WTC11 (cell line): ENCODE results near the gene C19orf25. TPM values are rescaled to one million over a fixed set of nuclear protein-coding genes. Genes with fewer than 3 reads are reported as not detected.

Experiments
- CBFB ChIP-seq: sonication (generic); formaldehyde crosslinking; IDR thresholded peaks from 2 replicates; pipeline ENCODE4 v1.8.1; 2022; ENCODE audit warnings: mild to moderate bottlenecking, low read depth, missing genetic modification reagents
- CDX4 ChIP-seq: fragments of 250-450 bp; sonication (Bioruptor Pico); IDR thresholded peaks from 2 replicates; pipeline ENCODE4 v1.9.0; 2021; ENCODE audit warnings: moderate library complexity, mild to moderate bottlenecking, inconsistent platforms, borderline replicate concordance
- E2F5 ChIP-seq: sonication (generic); formaldehyde crosslinking; IDR thresholded peaks from 2 replicates; pipeline ENCODE4 v1.8.1; 2022; ENCODE audit warnings: mild to moderate bottlenecking, moderate library complexity, missing genetic modification reagents
- ERG ChIP-seq: fragments of 250-450 bp; sonication (Bioruptor Pico); IDR thresholded peaks from 2 replicates; pipeline ENCODE4 v1.8.0; 2021; ENCODE audit warnings: mild to moderate bottlenecking
- JUN ChIP-seq: sonication (generic); formaldehyde crosslinking; IDR thresholded peaks from 2 replicates; pipeline ENCODE4 v1.8.0; 2023; ENCODE audit warnings: mild to moderate bottlenecking, missing genetic modification reagents
- KAT7 ChIP-seq: sonication (generic); formaldehyde crosslinking; IDR thresholded peaks from 2 replicates; pipeline ENCODE4 v1.8.1; 2023; ENCODE audit warnings: missing genetic modification reagents, mild to moderate bottlenecking, borderline replicate concordance
- MXD4 ChIP-seq: fragments of 250-450 bp; sonication (Bioruptor Pico); IDR thresholded peaks from 2 replicates; pipeline ENCODE4 v1.8.0; 2021; ENCODE audit warnings: mild to moderate bottlenecking, moderate library complexity, borderline replicate concordance
- NR1H2 ChIP-seq: sonication (generic); formaldehyde crosslinking; IDR thresholded peaks from 2 replicates; pipeline ENCODE4 v1.9.0; 2021; ENCODE audit warnings: mild to moderate bottlenecking, moderate library complexity, missing genetic modification reagents
- PRDM15 ChIP-seq: sonication (generic); formaldehyde crosslinking; IDR thresholded peaks from 2 replicates; pipeline ENCODE4 v1.8.0; 2022; ENCODE audit warnings: missing genetic modification reagents
- PREB ChIP-seq: sonication (generic); formaldehyde crosslinking; IDR thresholded peaks from 2 replicates; pipeline ENCODE4 v1.8.1; 2022; ENCODE audit warnings: mild to moderate bottlenecking, missing genetic modification reagents, moderate library complexity, borderline replicate concordance
- PRRX2 ChIP-seq: fragments of 250-450 bp; sonication (Bioruptor Pico); IDR thresholded peaks from 2 replicates; pipeline ENCODE4 v1.8.0; 2021; ENCODE audit warnings: mild to moderate bottlenecking
- RELA ChIP-seq: sonication (generic); formaldehyde crosslinking; IDR thresholded peaks from 2 replicates; pipeline ENCODE4 v1.8.1; 2022; ENCODE audit warnings: missing genetic modification reagents, mild to moderate bottlenecking, borderline replicate concordance
- SMAD4 ChIP-seq: sonication (generic); formaldehyde crosslinking; IDR thresholded peaks from 2 replicates; pipeline ENCODE4 v1.8.0; 2022; ENCODE audit warnings: mild to moderate bottlenecking, missing genetic modification reagents
- SOX15 ChIP-seq: fragments of 250-450 bp; sonication (Bioruptor Pico); IDR thresholded peaks from 2 replicates; pipeline ENCODE4 v1.9.0; 2021; ENCODE audit warnings: mild to moderate bottlenecking
- SP1 ChIP-seq: sonication (generic); formaldehyde crosslinking; conservative IDR thresholded peaks from 2 replicates; pipeline ENCODE4 v1.8.1; 2022; ENCODE audit warnings: missing genetic modification reagents
- TCF7 ChIP-seq: sonication (generic); formaldehyde crosslinking; IDR thresholded peaks from 2 replicates; pipeline ENCODE4 v1.8.0; 2022; ENCODE audit warnings: mild to moderate bottlenecking, low read depth, missing genetic modification reagents, moderate library complexity
- ZBTB21 ChIP-seq: sonication (generic); formaldehyde crosslinking; IDR thresholded peaks from 2 replicates; pipeline ENCODE4 v1.8.1; 2023; ENCODE audit warnings: mild to moderate bottlenecking, missing genetic modification reagents, borderline replicate concordance
- ZNF281 ChIP-seq: sonication (generic); formaldehyde crosslinking; IDR thresholded peaks from 2 replicates; pipeline ENCODE4 v1.8.0; 2023; ENCODE audit warnings: mild to moderate bottlenecking, missing genetic modification reagents
- ZNF416 ChIP-seq: fragments of 250-450 bp; sonication (Bioruptor Pico); IDR thresholded peaks from 2 replicates; pipeline ENCODE4 v1.9.0; 2021; ENCODE audit warnings: mild to moderate bottlenecking, inconsistent platforms
- ZNF512 ChIP-seq: sonication (generic); formaldehyde crosslinking; IDR thresholded peaks from 2 replicates; pipeline ENCODE4 v1.8.1; 2022; ENCODE audit warnings: missing genetic modification reagents, borderline replicate concordance
- ZSCAN18 ChIP-seq: fragments of 250-450 bp; sonication (Bioruptor Pico); IDR thresholded peaks from 2 replicates; pipeline ENCODE4 v2.1.2; 2022; ENCODE audit warnings: mild to moderate bottlenecking, moderate library complexity
- total RNA-seq: library from RNA; stranded (reverse); gene quantifications from 3 replicates; pipeline ENCODE4 v1.2.3, GENCODE V29; 2021

The C19orf25 gene
- total RNA-seq, 1 experiment from 2014 or later, result 65.7 TPM

- TF ChIP-seq PRDM15 (CRISPR knock-in tag), result peak; percentile 72; the same call in 1 of the 2 replicates
- TF ChIP-seq SOX15 (CRISPR knock-in tag), result no peak
- TF ChIP-seq KAT7, result peak; percentile 66; the same call in 1 of the 2 replicates
- no peak for TF ChIP-seq MXD4
- no peak for TF ChIP-seq ERG (CRISPR knock-in tag)
- no peak for TF ChIP-seq JUN (CRISPR knock-in tag)
- peak; percentile 53; the same call in 1 of the 2 replicates for TF ChIP-seq E2F5 (CRISPR knock-in tag)
- TF ChIP-seq TCF7, result 0 out of 2 replicates have a peak, but pooled peaks have one; percentile 34
- no peak for TF ChIP-seq ZNF281
- TF ChIP-seq SP1 (CRISPR knock-in tag), result peak; percentile 83
- no peak for TF ChIP-seq SMAD4 (CRISPR knock-in tag)
- no peak for TF ChIP-seq PREB (CRISPR knock-in tag)
- TF ChIP-seq PRRX2 (CRISPR knock-in tag), result no peak
- no peak for TF ChIP-seq RELA (CRISPR knock-in tag)
- TF ChIP-seq NR1H2 (CRISPR knock-in tag), result no peak
- no peak for TF ChIP-seq ZNF416 (CRISPR knock-in tag)
- no peak for TF ChIP-seq ZBTB21 (CRISPR knock-in tag)
- no peak for TF ChIP-seq ZSCAN18 (CRISPR knock-in tag)
- no peak for TF ChIP-seq CBFB
- no peak for TF ChIP-seq CDX4
- TF ChIP-seq ZNF512 (CRISPR knock-in tag), result no peak
These were observed 33.7 kb downstream of the C19orf25 start (continued) for GRCh38 chr19:1445185-1445931.
